Subcutaneous preadipocyte (primary cell): ENCODE results near the gene CLDN18. TPM values are rescaled to one million over a fixed set of nuclear protein-coding genes. Genes with fewer than 3 reads are reported as not detected.

Experiments
- total RNA-seq: library from RNA; depleted of rRNA; stranded (reverse); fragments of >200 nt; gene quantifications from 2 replicates; pipeline ENCODE4 v1.2.3, GENCODE V29; 2012

CLDN18 gene
- total RNA-seq, result not detected in 2 replicates

DNA sequence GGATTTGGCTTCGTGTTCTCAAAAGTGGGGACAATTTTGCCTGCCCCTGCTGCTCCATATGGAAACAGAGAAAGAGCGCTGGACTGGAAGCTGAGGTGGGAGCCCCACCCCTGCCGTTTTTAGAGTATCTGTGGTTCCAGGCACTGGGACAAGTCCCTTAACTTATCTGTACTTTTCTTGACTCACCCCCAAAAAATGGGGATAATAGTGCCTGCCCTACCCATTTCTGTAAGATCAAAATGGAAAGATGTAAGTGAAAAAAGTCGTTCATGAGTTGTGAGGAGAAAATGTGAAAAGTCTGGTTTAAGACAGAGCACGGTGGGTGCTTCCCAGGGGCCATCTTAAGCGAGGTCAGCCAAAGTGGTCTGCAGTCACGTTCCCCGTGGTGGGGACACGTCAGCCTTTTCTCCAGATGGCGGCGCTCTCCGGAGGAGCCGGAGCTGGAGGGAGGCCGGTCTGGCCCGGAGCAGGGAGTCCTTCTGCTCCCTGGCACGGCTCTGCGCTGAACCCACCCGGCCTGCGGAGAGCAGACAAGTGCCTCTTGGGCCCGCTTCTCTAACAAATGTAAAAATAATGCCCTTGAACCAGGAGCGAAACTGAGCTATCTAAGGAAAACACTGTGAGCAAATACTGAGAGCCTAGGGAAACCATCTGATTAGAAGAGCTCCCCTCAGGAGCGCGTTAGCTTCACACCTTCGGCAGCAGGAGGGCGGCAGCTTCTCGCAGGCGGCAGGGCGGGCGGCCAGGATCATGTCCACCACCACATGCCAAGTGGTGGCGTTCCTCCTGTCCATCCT lies at the start of gene CLDN18:
CLDN18 (plus strand) TSS at position 690 of the 797 bp plus-strand sequence; CDS start at position 751, 61 bp downstream.

Other genes starting within 250 kb of the CLDN18 start
- gene SOX14, start 245.8 kb upstream of the CLDN18 start, total RNA-seq, result not detected in 2 replicates
- gene DZIP1L, start 105.4 kb downstream of the CLDN18 start, total RNA-seq, result 15.8 and 27.2 TPM in 2 replicates
- gene A4GNT, start 122.2 kb downstream of the CLDN18 start, total RNA-seq, result not detected in 2 replicates
- gene DBR1, start 164.8 kb downstream of the CLDN18 start, total RNA-seq, result 11.8 and 13.7 TPM in 2 replicates
- 84.5 and 87.8 TPM in 2 replicates for gene ARMC8, start 177.1 kb downstream of the CLDN18 start, total RNA-seq